Ishikawa (cell line): Measurements from ENCODE around the gene EPOP.

ENCODE experiments used
- CEBPB ChIP-seq: IDR thresholded peaks from 2 replicates; pipeline ENCODE4 v1.6.1; 2012
- CREB1 ChIP-seq: IDR thresholded peaks from 2 replicates; pipeline ENCODE4 v1.6.1; 2012; ENCODE audit warnings: low read depth
- EGR1 ChIP-seq: IDR thresholded peaks from 2 replicates; pipeline ENCODE4 v1.6.1; 2012
- EP300 ChIP-seq: IDR thresholded peaks from 2 replicates; pipeline ENCODE4 v1.6.1; 2012; ENCODE audit warnings: borderline replicate concordance
- FOXM1 ChIP-seq: IDR thresholded peaks from 2 replicates; pipeline ENCODE4 v1.6.1; 2012; ENCODE audit warnings: low read depth, borderline replicate concordance
- MAX ChIP-seq: IDR thresholded peaks from 2 replicates; pipeline ENCODE4 v1.6.1; 2012
- NFIC ChIP-seq: IDR thresholded peaks from 2 replicates; pipeline ENCODE4 v1.6.1; 2012
- RAD21 ChIP-seq: IDR thresholded peaks from 2 replicates; pipeline ENCODE4 v1.6.1; 2012; ENCODE audit warnings: low read depth
- REST ChIP-seq: IDR thresholded peaks from 2 replicates; pipeline ENCODE4 v1.6.1; 2012; ENCODE audit warnings: low read depth, mild to moderate bottlenecking
- TAF1 ChIP-seq: IDR thresholded peaks from 2 replicates; pipeline ENCODE4 v1.6.1; 2012; ENCODE audit warnings: low read depth, mild to moderate bottlenecking
- TCF12 ChIP-seq: IDR thresholded peaks from 2 replicates; pipeline ENCODE4 v1.6.1; 2012; ENCODE audit warnings: low read depth
- TEAD4 ChIP-seq: IDR thresholded peaks from 2 replicates; pipeline ENCODE4 v1.6.1; 2012
- USF1 ChIP-seq: IDR thresholded peaks from 2 replicates; pipeline ENCODE4 v1.6.1; 2012
- YY1 ChIP-seq: IDR thresholded peaks from 2 replicates; pipeline ENCODE4 v1.6.1; 2012; ENCODE audit warnings: low read depth
- ZBTB7A ChIP-seq: IDR thresholded peaks from 2 replicates; pipeline ENCODE4 v1.6.1; 2012; ENCODE audit warnings: low read depth

The EPOP gene

GRCh38 chr17:38660097-38661025 lies 14.4 kb downstream of the EPOP start:
- TF ChIP-seq USF1 (no peak), MAX (no peak), RAD21 (no peak), CEBPB (no peak)

GRCh38 chr17:38659415-38659814 lies 15.3 kb downstream of the EPOP start:
- TF ChIP-seq EP300 (no peak), RAD21 (no peak), TCF12 (no peak), EGR1 (no peak)

GRCh38 chr17:38658741-38659345 lies 15.9 kb downstream of the EPOP start:
- TF ChIP-seq RAD21, result no peak
- no peak for TF ChIP-seq TEAD4
- TF ChIP-seq REST, result no peak
- no peak for TF ChIP-seq FOXM1
- TF ChIP-seq YY1, result no peak
- TF ChIP-seq MAX, result no peak
- TF ChIP-seq TCF12, result no peak
- no peak for TF ChIP-seq USF1
- TF ChIP-seq ZBTB7A, result no peak
- TF ChIP-seq CEBPB, result no peak
- TF ChIP-seq TAF1, result no peak
- TF ChIP-seq NFIC, result no peak
- TF ChIP-seq EP300, result no peak
- TF ChIP-seq EGR1, result no peak
- TF ChIP-seq CREB1, result no peak

- TF ChIP-seq FOXM1 (no peak), TCF12 (no peak), REST (no peak), NFIC (no peak), MAX (no peak), TEAD4 (no peak), YY1 (no peak), RAD21 (no peak), CEBPB (no peak), EP300 (no peak), CREB1 (no peak), USF1 (no peak), ZBTB7A (no peak), EGR1 (no peak), TAF1 (no peak)
Measured at GRCh38 chr17:38657824-38658740, 16.7 kb downstream of the EPOP start.
